ENCODE results near the gene MAP3K5.
A peak's percentile ranks its signal among the peaks of the same experiment; 100 is the strongest.

Gene MAP3K5

GRCh38 chr6:136742125-136742524, 50.2 kb downstream of the MAP3K5 start:
- DNase-seq = no peak

- no peak for DNase-seq
Measured at GRCh38 chr6:136740050-136740974, 52.0 kb downstream of the MAP3K5 start.

- DNase-seq = no peak
Measured at GRCh38 chr6:136739501-136739900, 52.8 kb downstream of the MAP3K5 start.

GRCh38 chr6:136739071-136739470, 53.2 kb downstream of the MAP3K5 start:
- DNase-seq = no peak

GRCh38 chr6:136738692-136739057, 53.6 kb downstream of the MAP3K5 start:
- no peak for DNase-seq

- DNase-seq = no peak
Measured at GRCh38 chr6:136737871-136738691, 54.2 kb downstream of the MAP3K5 start.

GRCh38 chr6:136737374-136737844, 54.9 kb downstream of the MAP3K5 start:
- no peak for DNase-seq

GRCh38 chr6:136736281-136736960, 55.9 kb downstream of the MAP3K5 start:
- no peak for DNase-seq

GRCh38 chr6:136734977-136735376, 57.3 kb downstream of the MAP3K5 start:
- DNase-seq = no peak

GRCh38 chr6:136732889-136733288, 59.4 kb downstream of the MAP3K5 start:
- no peak for DNase-seq

- no peak for DNase-seq
Measured at GRCh38 chr6:136729832-136730231, 62.4 kb downstream of the MAP3K5 start.

GRCh38 chr6:136728976-136729515, 63.2 kb downstream of the MAP3K5 start:
- DNase-seq = peak; percentile 24 to 31

- no peak for DNase-seq
Measured at GRCh38 chr6:136728033-136728939, 64.0 kb downstream of the MAP3K5 start.

- peak in 1 of 2 experiments; percentile 12 for DNase-seq
Measured at GRCh38 chr6:136726837-136727557, 65.3 kb downstream of the MAP3K5 start.

GRCh38 chr6:136725124-136725523, 67.2 kb downstream of the MAP3K5 start:
- DNase-seq = no peak

GRCh38 chr6:136723780-136724179, 68.5 kb downstream of the MAP3K5 start:
- peak; percentile 13 to 26 for DNase-seq

GRCh38 chr6:136721467-136721866, 70.8 kb downstream of the MAP3K5 start:
- DNase-seq = no peak

GRCh38 chr6:136720045-136720770, 72.1 kb downstream of the MAP3K5 start:
- DNase-seq = no peak

- no peak for DNase-seq
Measured at GRCh38 chr6:136719280-136720044, 72.8 kb downstream of the MAP3K5 start.

All from SHP77 (cell line).